Mesodermal cell (in vitro differentiated cells): ENCODE data around the gene CLIP1.
A peak's percentile ranks its signal among the peaks of the same experiment; 100 is the strongest.

Experiments used
- H3K27ac ChIP-seq: 2 replicates; pipeline ENCODE4 v1.7.0; 2013; ENCODE audit warnings: mild to moderate bottlenecking, low read depth, low read length, moderate library complexity; ENCODE audit not compliant: severe bottlenecking
- H3K36me3 ChIP-seq: 2 replicates; pipeline ENCODE4 v1.7.1; 2013; ENCODE audit warnings: mild to moderate bottlenecking, low read length, moderate library complexity; ENCODE audit not compliant: control insufficient read depth, insufficient read depth
- H3K4me1 ChIP-seq: one replicate; pipeline ENCODE4 v1.7.1; 2013; ENCODE audit warnings: mild to moderate bottlenecking, low read length; ENCODE audit not compliant: insufficient read depth, control insufficient read depth, poor library complexity, severe bottlenecking
- H3K4me3 ChIP-seq: 2 replicates; pipeline ENCODE4 v1.7.0; 2013; ENCODE audit warnings: low read length, control low read depth, mild to moderate bottlenecking; ENCODE audit not compliant: insufficient read depth, poor library complexity, severe bottlenecking; ENCODE audit errors: extremely low read depth
- H3K9me3 ChIP-seq: 2 replicates; pipeline ENCODE4 v1.7.1; 2013; ENCODE audit warnings: mild to moderate bottlenecking, low read length, moderate library complexity; ENCODE audit not compliant: control insufficient read depth
- WGBS, 2 experiments: methylation state at CpG; one replicate each; pipeline ENCODE4 v1.1.5; 2013; ENCODE audit warnings: missing lambda C conversion rate in 2 of 2; ENCODE audit not compliant: insufficient coverage in 2 of 2; 5-methylcytosine and 5-hydroxymethylcytosine counted together

CLIP1 gene

GRCh38 chr12:122245553-122245952 lies 176.9 kb downstream of the CLIP1 start:
- H3K9me3 ChIP-seq: no peaks in the 10 kb centered on the region
- no peak overlapping the region for H3K27ac ChIP-seq
- WGBS, 2 experiments: 40 to 100% methylated on average over 1 of the region's 1 CpG
- peaks cover 44% of the 10 kb centered on the region for H3K36me3 ChIP-seq
- H3K4me3 ChIP-seq: no peak overlapping the region
- H3K4me1 ChIP-seq: no peaks in the 10 kb centered on the region

- H3K36me3 ChIP-seq: peaks cover 44% of the 10 kb centered on the region
- no peaks in the 10 kb centered on the region for H3K4me1 ChIP-seq
- H3K9me3 ChIP-seq: no peaks in the 10 kb centered on the region
- WGBS, 2 experiments: 92 to 95% methylated on average over 5 to 7 of the region's 11 CpGs
- H3K27ac ChIP-seq: no peak overlapping the region
- no peak overlapping the region for H3K4me3 ChIP-seq
Observed at GRCh38 chr12:122244565-122245371, 177.7 kb downstream of the CLIP1 start.

GRCh38 chr12:122243965-122244364 lies 178.5 kb downstream of the CLIP1 start:
- H3K4me1 ChIP-seq: no peaks in the 10 kb centered on the region
- 83 to 90% methylated on average over 1 to 4 of the region's 6 CpGs for WGBS, 2 experiments
- no peaks in the 10 kb centered on the region for H3K9me3 ChIP-seq
- H3K27ac ChIP-seq: no peak overlapping the region
- no peak overlapping the region for H3K4me3 ChIP-seq
- H3K36me3 ChIP-seq: peaks cover 46% of the 10 kb centered on the region

DNA sequence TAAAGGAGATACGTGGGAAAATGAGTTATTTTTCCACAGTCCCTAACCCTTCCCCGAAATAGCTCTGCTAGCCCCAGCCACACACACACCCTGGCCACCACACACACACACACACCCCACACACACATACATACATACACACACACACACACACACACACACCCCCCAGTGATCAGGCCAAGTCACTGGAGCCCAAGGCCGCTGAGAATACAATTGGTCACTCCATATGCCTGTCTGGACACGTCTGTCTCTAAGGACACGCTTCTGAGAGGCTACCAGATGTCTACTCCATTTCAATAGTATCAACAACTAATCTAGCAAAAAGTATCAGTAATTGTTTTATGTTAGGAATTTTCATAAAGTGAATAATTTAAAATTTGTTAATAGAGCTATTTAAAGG lies 183.6 kb downstream of the CLIP1 start:
- Histone ChIP-seq H3K4me1 (no peaks in the 10 kb centered on the region), H3K27ac (no peak overlapping the region), H3K36me3 (peaks cover 77% of the 10 kb centered on the region), H3K9me3 (no peaks in the 10 kb centered on the region), H3K4me3 (no peak overlapping the region)
- WGBS, 2 experiments: 83 to 89% methylated on average over 1 to 2 of the region's 5 CpGs

DNA sequence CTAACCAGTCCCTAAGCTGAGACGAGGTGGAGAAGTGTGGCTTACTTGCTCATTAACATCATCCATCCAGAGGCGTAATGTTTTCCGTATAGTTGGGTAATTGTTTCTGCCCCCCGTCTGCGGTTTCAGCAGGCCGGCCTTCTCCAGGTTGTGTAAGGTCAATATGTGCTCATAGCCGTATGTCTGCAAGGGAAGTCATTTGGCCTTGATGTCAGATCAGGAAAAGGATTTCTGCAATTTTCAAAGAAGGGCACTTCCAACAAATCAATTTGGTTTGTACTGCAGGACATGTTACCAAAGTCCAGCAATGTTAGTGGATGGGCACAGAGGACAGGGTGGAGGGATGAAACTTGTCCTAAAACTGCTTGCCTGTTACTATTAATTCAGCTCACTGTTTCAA lies 186.7 kb downstream of the CLIP1 start:
- 87 to 89% methylated on average over 5 to 6 of the region's 7 CpGs for WGBS, 2 experiments
- Histone ChIP-seq H3K9me3 (no peaks in the 10 kb centered on the region), H3K4me3 (no peak overlapping the region), H3K36me3 (peaks cover 80% of the 10 kb centered on the region), H3K4me1 (no peaks in the 10 kb centered on the region), H3K27ac (no peak overlapping the region)

DNA sequence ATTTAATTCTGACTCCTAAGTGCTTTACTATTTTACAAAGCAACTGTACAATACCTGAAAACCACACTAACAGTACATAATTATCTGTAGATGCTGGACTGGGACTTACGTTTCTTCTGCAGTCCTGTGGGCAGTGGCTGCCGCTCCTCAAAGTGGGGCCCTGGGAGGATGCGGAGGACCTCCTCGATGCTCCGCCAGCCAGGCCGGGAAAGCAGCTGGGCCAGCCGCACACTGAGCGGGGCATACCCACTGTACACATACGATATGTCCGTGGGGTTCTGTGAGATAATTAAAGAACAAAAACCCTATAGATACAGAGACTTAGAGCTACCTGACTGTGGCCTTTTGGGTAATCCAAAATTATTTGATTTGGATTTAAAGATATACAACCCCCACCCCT lies 189.8 kb downstream of the CLIP1 start:
- no peaks in the 10 kb centered on the region for H3K9me3 ChIP-seq
- no peak overlapping the region for H3K4me3 ChIP-seq
- H3K4me1 ChIP-seq: no peaks in the 10 kb centered on the region
- WGBS, 2 experiments: 100% methylated on average over 5 to 6 of the region's 10 CpGs
- H3K36me3 ChIP-seq: peaks cover 66% of the 10 kb centered on the region
- no peak overlapping the region for H3K27ac ChIP-seq

GRCh38 chr12:122230798-122231197 lies 191.7 kb downstream of the CLIP1 start:
- Histone ChIP-seq H3K4me1 (no peaks in the 10 kb centered on the region), H3K9me3 (no peaks in the 10 kb centered on the region), H3K27ac (no peak overlapping the region), H3K36me3 (peaks cover 57% of the 10 kb centered on the region), H3K4me3 (no peak overlapping the region)
- WGBS, 2 experiments: 73 to 79% methylated on average over 4 to 5 of the region's 6 CpGs

GRCh38 chr12:122228092-122228491 lies 194.4 kb downstream of the CLIP1 start:
- H3K9me3 ChIP-seq: no peaks in the 10 kb centered on the region
- peaks cover 46% of the 10 kb centered on the region for H3K36me3 ChIP-seq
- H3K4me1 ChIP-seq: peaks cover 16% of the 10 kb centered on the region
- no peak overlapping the region for H3K4me3 ChIP-seq
- WGBS, 2 experiments: 98 to 100% methylated on average over 3 to 5 of the region's 5 CpGs
- H3K27ac ChIP-seq: no peak overlapping the region

DNA sequence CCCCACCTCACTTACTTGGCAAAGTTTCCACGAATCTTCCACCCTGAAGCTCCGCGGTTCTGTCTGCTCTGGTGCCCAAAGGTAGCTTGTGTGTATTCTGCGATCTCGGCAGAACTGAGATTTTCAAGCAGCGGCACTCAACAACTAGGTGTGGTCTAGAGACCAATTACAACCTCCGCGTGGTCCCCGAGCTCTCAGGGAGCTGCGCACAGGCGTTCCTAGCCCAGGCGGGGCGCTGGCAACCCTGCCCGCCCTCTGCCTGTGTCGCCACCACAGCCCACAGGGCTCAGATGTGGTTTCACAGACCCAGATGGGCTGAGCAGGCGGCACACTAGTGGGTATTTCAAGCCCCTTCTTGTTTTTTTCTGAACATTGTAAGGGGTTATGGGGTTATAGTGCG lies 195.1 kb downstream of the CLIP1 start:
- 95 to 96% methylated on average over 12 to 17 of the region's 17 CpGs for WGBS, 2 experiments
- H3K4me3 ChIP-seq: no peak overlapping the region
- H3K36me3 ChIP-seq: peaks cover 49% of the 10 kb centered on the region
- no peak overlapping the region for H3K27ac ChIP-seq
- no peaks in the 10 kb centered on the region for H3K9me3 ChIP-seq
- peaks cover 21% of the 10 kb centered on the region for H3K4me1 ChIP-seq

GRCh38 chr12:122226366-122227125 lies 195.9 kb downstream of the CLIP1 start:
- Histone ChIP-seq H3K36me3 (peaks cover 48% of the 10 kb centered on the region), H3K27ac (no peak overlapping the region), H3K4me3 (peak overlapping the region; percentile 1), H3K9me3 (no peaks in the 10 kb centered on the region), H3K4me1 (peaks cover 21% of the 10 kb centered on the region)
- 31 to 32% methylated on average over 38 to 41 of the region's 55 CpGs for WGBS, 2 experiments
